Parathyroid adenoma (tissue), 2 donors: ENCODE data around the gene TMEM271.
"Not testable (repeated sequence)": the region's sequence is repeated elsewhere in the genome, so short reads cannot be mapped to it uniquely, and the experiment has no call there.

ENCODE experiments used
- H2AFZ ChIP-seq: fragments of 300-600 bp; sonication (generic); one replicate; pipeline ENCODE4 v1.7.0; 2017; ENCODE audit warnings: antibody characterized with exemption, mild to moderate bottlenecking
- H3K27ac ChIP-seq: fragments of 300-600 bp; sonication (generic); one replicate; pipeline ENCODE4 v1.7.0; 2017
- H3K27me3 ChIP-seq: fragments of 300-600 bp; sonication (generic); one replicate; pipeline ENCODE4 v1.7.0; 2017; ENCODE audit warnings: low read length; ENCODE audit not compliant: control insufficient read depth, insufficient read depth
- H3K36me3 ChIP-seq: fragments of 300-600 bp; sonication (generic); one replicate; pipeline ENCODE4 v1.7.0; 2017; ENCODE audit warnings: low read length; ENCODE audit not compliant: control insufficient read depth, insufficient read depth
- H3K4me1 ChIP-seq: fragments of 300-600 bp; sonication (generic); one replicate; pipeline ENCODE4 v1.7.0; 2017; ENCODE audit warnings: control low read depth
- H3K4me2 ChIP-seq: fragments of 300-600 bp; sonication (generic); one replicate; pipeline ENCODE4 v1.7.0; 2017; ENCODE audit warnings: low read length
- H3K4me3 ChIP-seq: fragments of 300-600 bp; sonication (generic); one replicate; pipeline ENCODE4 v1.7.0; 2017; ENCODE audit warnings: low read depth, low read length
- H3K79me2 ChIP-seq: fragments of 300-600 bp; sonication (generic); one replicate; pipeline ENCODE4 v1.7.0; 2017; ENCODE audit warnings: control low read depth
- H3K9ac ChIP-seq: fragments of 300-600 bp; sonication (generic); one replicate; pipeline ENCODE4 v1.7.0; 2017; ENCODE audit warnings: mild to moderate bottlenecking
- H3K9me3 ChIP-seq: fragments of 300-600 bp; sonication (generic); one replicate; pipeline ENCODE4 v1.7.0; 2017; ENCODE audit warnings: low read length; ENCODE audit not compliant: control insufficient read depth
- CTCF ChIP-seq: fragments of 300-600 bp; sonication (generic); IDR thresholded peaks from one replicate; pipeline ENCODE4 v1.7.0; 2017; ENCODE audit warnings: antibody characterized with exemption, mild to moderate bottlenecking
- donor health status: primary hyperparathyroidism.

Gene TMEM271

GRCh38 chr4:561426-561825, 14.7 kb downstream of the TMEM271 start:
- Histone ChIP-seq H3K79me2 (no peaks in the 10 kb centered on the region), H3K4me1 (no peaks in the 10 kb centered on the region)

GRCh38 chr4:560731-561291, 15.3 kb downstream of the TMEM271 start:
- TF ChIP-seq CTCF: no peak
- H2AFZ ChIP-seq: no peak overlapping the region
- H3K9me3 ChIP-seq: no peaks in the 10 kb centered on the region
- H3K79me2 ChIP-seq: no peaks in the 10 kb centered on the region
- no peak overlapping the region for H3K27ac ChIP-seq
- no peak overlapping the region for H3K9ac ChIP-seq
- H3K4me3 ChIP-seq: no peak overlapping the region
- no peak overlapping the region for H3K4me2 ChIP-seq
- no peaks in the 10 kb centered on the region for H3K27me3 ChIP-seq
- no peaks in the 10 kb centered on the region for H3K4me1 ChIP-seq
- H3K36me3 ChIP-seq: no peaks in the 10 kb centered on the region

More at GRCh38 chr4:561426-561825, 14.7 kb downstream of the TMEM271 start:
- H3K9ac ChIP-seq: no peak overlapping the region
- no peak for TF ChIP-seq CTCF
- no peaks in the 10 kb centered on the region for H3K36me3 ChIP-seq
- H3K27ac ChIP-seq: no peak overlapping the region
- no peak overlapping the region for H3K4me2 ChIP-seq
- no peaks in the 10 kb centered on the region for H3K27me3 ChIP-seq
- no peak overlapping the region for H2AFZ ChIP-seq
- H3K9me3 ChIP-seq: no peaks in the 10 kb centered on the region
- no peak overlapping the region for H3K4me3 ChIP-seq

- Histone ChIP-seq H3K27me3 (no peaks in the 10 kb centered on the region), H3K27ac (no peak overlapping the region), H3K4me1 (no peaks in the 10 kb centered on the region), H3K4me3 (no peak overlapping the region), H2AFZ (no peak overlapping the region), H3K79me2 (no peaks in the 10 kb centered on the region), H3K4me2 (no peak overlapping the region), H3K36me3 (no peaks in the 10 kb centered on the region), H3K9ac (no peak overlapping the region), H3K9me3 (no peaks in the 10 kb centered on the region)
- no peak for TF ChIP-seq CTCF
Measured at GRCh38 chr4:560061-560460, 16.0 kb downstream of the TMEM271 start.

- Histone ChIP-seq H3K4me1 (no peaks in the 10 kb centered on the region), H3K27ac (no peak overlapping the region), H3K9ac (no peak overlapping the region), H3K79me2 (no peaks in the 10 kb centered on the region), H3K27me3 (no peaks in the 10 kb centered on the region), H3K4me2 (no peak overlapping the region), H3K9me3 (no peaks in the 10 kb centered on the region), H2AFZ (no peak overlapping the region), H3K36me3 (no peaks in the 10 kb centered on the region), H3K4me3 (no peak overlapping the region)
- no peak for TF ChIP-seq CTCF
Measured at GRCh38 chr4:555566-556275, 20.4 kb downstream of the TMEM271 start.

- H3K36me3 ChIP-seq, H3K27ac ChIP-seq, H3K79me2 ChIP-seq, H2AFZ ChIP-seq, H3K9me3 ChIP-seq, H3K9ac ChIP-seq, H3K27me3 ChIP-seq, H3K4me3 ChIP-seq, H3K4me1 ChIP-seq, H3K4me2 ChIP-seq: not testable (repeated sequence)
Measured at GRCh38 chr4:554793-555320, 21.2 kb downstream of the TMEM271 start.
